ENCODE measurements around the gene CAMK2A. TPM values are rescaled to one million over a fixed set of nuclear protein-coding genes. Genes with fewer than 3 reads are reported as not detected.

CAMK2A gene
- total RNA-seq, 4 donors from 2014 or later: 1.2 TPM; not detected in 3

- no peaks in the 10 kb centered on the region for H3K9me3 ChIP-seq
- no peak for DNase-seq
- no peak overlapping the region for H3K27ac ChIP-seq
- no peaks in the 10 kb centered on the region for H3K4me1 ChIP-seq
- no peaks in the 10 kb centered on the region for H3K36me3 ChIP-seq
- no peak for TF ChIP-seq POLR2A (IDR thresholded peaks at IDR 0.05)
- TF ChIP-seq CTCF (IDR thresholded peaks at IDR 0.05): no peak
- no peaks in the 10 kb centered on the region for H3K27me3 ChIP-seq
- no peak overlapping the region for H3K4me3 ChIP-seq
These were observed 34.8 kb downstream of the CAMK2A start for GRCh38 chr5:150254774-150255173.

GRCh38 chr5:150254363-150254762, 35.2 kb downstream of the CAMK2A start:
- no peaks in the 10 kb centered on the region for H3K27me3 ChIP-seq
- no peak overlapping the region for H3K4me3 ChIP-seq
- no peak for DNase-seq
- no peaks in the 10 kb centered on the region for H3K9me3 ChIP-seq
- no peak for TF ChIP-seq CTCF (IDR thresholded peaks at IDR 0.05)
- TF ChIP-seq POLR2A (IDR thresholded peaks at IDR 0.05): no peak
- H3K36me3 ChIP-seq: no peaks in the 10 kb centered on the region
- no peak overlapping the region for H3K27ac ChIP-seq
- H3K4me1 ChIP-seq: no peaks in the 10 kb centered on the region

GRCh38 chr5:150253416-150254208, 36.0 kb downstream of the CAMK2A start:
- no peaks in the 10 kb centered on the region for H3K27me3 ChIP-seq
- H3K9me3 ChIP-seq: no peaks in the 10 kb centered on the region
- TF ChIP-seq CTCF (IDR thresholded peaks at IDR 0.05) (no peak), POLR2A (IDR thresholded peaks at IDR 0.05) (no peak)
- H3K4me3 ChIP-seq: no peak overlapping the region
- no peaks in the 10 kb centered on the region for H3K36me3 ChIP-seq
- no peak overlapping the region for H3K27ac ChIP-seq
- no peaks in the 10 kb centered on the region for H3K4me1 ChIP-seq
- no peak for DNase-seq

- DNase-seq: no peak
- Histone ChIP-seq H3K27me3 (no peaks in the 10 kb centered on the region), H3K4me3 (no peak overlapping the region), H3K27ac (no peak overlapping the region), H3K4me1 (no peaks in the 10 kb centered on the region), H3K9me3 (no peaks in the 10 kb centered on the region), H3K36me3 (no peaks in the 10 kb centered on the region)
- TF ChIP-seq CTCF (IDR thresholded peaks at IDR 0.05): no peak
- TF ChIP-seq POLR2A (IDR thresholded peaks at IDR 0.05): no peak
These were observed 37.1 kb downstream of the CAMK2A start for GRCh38 chr5:150252489-150252888.

GRCh38 chr5:150251504-150251903, 38.1 kb downstream of the CAMK2A start:
- H3K4me3 ChIP-seq: no peak overlapping the region
- no peaks in the 10 kb centered on the region for H3K9me3 ChIP-seq
- no peaks in the 10 kb centered on the region for H3K4me1 ChIP-seq
- H3K36me3 ChIP-seq: no peaks in the 10 kb centered on the region
- no peaks in the 10 kb centered on the region for H3K27me3 ChIP-seq
- no peak for DNase-seq
- TF ChIP-seq CTCF (IDR thresholded peaks at IDR 0.05): no peak
- no peak for TF ChIP-seq POLR2A (IDR thresholded peaks at IDR 0.05)
- H3K27ac ChIP-seq: no peak overlapping the region

Measured in Peyer's patch (tissue), 4 donors.